ENCODE data around the gene HMOX2.

- TF ChIP-seq CTCF (IDR thresholded peaks at IDR 0.05) (no peak), ZFX (IDR thresholded peaks at IDR 0.05; ENCODE audit: borderline replicate concordance) (no peak)
Measured at GRCh38 chr16:4481963-4482362, 5.8 kb downstream of the HMOX2 start.
